Liver (tissue), 3 donors: Measurements from ENCODE around the gene KSR2.

Experiments used
- EGR1 ChIP-seq, 2 donors: IDR thresholded peaks; 2 replicates each; pipeline ENCODE4 v1.6.1; 2016 to 2018; ENCODE audit warnings: antibody characterized with exemption in 2 of 2, low read depth in 2 of 2
- JUND ChIP-seq, 2 donors: IDR thresholded peaks; 2 replicates each; pipeline ENCODE4 v1.6.1; 2016; ENCODE audit warnings: antibody characterized with exemption in 2 of 2
- TAF1 ChIP-seq: conservative IDR thresholded peaks from 2 replicates; pipeline ENCODE4 v1.6.1; 2016; ENCODE audit warnings: antibody characterized with exemption, mild to moderate bottlenecking
- TF ChIP-seq, protein P1 (sequence below): fragments of 150-350 bp; IDR thresholded peaks from 2 replicates; pipeline ENCODE4 v1.5.1; 2017; ENCODE audit warnings: improper control_type of control experiment, low read depth, low read length; ENCODE audit not compliant: missing input control
- TF ChIP-seq, protein P2 (sequence below): IDR thresholded peaks from 2 replicates; pipeline ENCODE4 v1.6.1; 2016; ENCODE audit warnings: antibody characterized with exemption, mild to moderate bottlenecking
- TF ChIP-seq, protein P3 (sequence below): IDR thresholded peaks from 2 replicates; pipeline ENCODE4 v1.6.1; 2016; ENCODE audit warnings: antibody characterized with exemption
- donor health status: healthy.
- donor health status: healthy.

DNA sequence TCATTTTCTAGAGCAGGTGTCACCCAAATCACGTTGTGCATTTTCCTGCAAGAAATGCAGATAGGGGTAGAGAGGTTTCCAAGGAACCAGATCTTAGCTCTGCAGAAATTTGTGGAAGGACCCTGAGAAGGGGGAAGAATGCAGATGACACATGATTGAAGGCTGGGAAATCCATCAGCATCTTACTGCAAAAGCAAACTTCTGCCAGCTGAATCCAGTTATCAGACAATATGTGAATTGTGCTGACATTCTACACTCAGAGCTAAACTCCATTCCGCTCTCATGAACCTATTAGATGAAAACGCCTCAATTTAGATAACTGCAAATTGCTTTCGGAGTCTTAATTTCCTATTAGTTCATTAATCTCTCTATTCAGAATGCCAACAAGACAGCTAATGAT is 396.0 kb downstream of the KSR2 start:
- TF ChIP-seq, protein P1, sequence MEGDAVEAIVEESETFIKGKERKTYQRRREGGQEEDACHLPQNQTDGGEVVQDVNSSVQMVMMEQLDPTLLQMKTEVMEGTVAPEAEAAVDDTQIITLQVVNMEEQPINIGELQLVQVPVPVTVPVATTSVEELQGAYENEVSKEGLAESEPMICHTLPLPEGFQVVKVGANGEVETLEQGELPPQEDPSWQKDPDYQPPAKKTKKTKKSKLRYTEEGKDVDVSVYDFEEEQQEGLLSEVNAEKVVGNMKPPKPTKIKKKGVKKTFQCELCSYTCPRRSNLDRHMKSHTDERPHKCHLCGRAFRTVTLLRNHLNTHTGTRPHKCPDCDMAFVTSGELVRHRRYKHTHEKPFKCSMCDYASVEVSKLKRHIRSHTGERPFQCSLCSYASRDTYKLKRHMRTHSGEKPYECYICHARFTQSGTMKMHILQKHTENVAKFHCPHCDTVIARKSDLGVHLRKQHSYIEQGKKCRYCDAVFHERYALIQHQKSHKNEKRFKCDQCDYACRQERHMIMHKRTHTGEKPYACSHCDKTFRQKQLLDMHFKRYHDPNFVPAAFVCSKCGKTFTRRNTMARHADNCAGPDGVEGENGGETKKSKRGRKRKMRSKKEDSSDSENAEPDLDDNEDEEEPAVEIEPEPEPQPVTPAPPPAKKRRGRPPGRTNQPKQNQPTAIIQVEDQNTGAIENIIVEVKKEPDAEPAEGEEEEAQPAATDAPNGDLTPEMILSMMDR = no peak
- TF ChIP-seq, protein P2, sequence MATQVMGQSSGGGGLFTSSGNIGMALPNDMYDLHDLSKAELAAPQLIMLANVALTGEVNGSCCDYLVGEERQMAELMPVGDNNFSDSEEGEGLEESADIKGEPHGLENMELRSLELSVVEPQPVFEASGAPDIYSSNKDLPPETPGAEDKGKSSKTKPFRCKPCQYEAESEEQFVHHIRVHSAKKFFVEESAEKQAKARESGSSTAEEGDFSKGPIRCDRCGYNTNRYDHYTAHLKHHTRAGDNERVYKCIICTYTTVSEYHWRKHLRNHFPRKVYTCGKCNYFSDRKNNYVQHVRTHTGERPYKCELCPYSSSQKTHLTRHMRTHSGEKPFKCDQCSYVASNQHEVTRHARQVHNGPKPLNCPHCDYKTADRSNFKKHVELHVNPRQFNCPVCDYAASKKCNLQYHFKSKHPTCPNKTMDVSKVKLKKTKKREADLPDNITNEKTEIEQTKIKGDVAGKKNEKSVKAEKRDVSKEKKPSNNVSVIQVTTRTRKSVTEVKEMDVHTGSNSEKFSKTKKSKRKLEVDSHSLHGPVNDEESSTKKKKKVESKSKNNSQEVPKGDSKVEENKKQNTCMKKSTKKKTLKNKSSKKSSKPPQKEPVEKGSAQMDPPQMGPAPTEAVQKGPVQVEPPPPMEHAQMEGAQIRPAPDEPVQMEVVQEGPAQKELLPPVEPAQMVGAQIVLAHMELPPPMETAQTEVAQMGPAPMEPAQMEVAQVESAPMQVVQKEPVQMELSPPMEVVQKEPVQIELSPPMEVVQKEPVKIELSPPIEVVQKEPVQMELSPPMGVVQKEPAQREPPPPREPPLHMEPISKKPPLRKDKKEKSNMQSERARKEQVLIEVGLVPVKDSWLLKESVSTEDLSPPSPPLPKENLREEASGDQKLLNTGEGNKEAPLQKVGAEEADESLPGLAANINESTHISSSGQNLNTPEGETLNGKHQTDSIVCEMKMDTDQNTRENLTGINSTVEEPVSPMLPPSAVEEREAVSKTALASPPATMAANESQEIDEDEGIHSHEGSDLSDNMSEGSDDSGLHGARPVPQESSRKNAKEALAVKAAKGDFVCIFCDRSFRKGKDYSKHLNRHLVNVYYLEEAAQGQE = no peak
- TF ChIP-seq JUND (IDR thresholded peaks at IDR 0.05) (no peak), EGR1 (IDR thresholded peaks at IDR 0.05; ENCODE audit: low read depth in 2 of 2) (no peak), TAF1 (no peak)
- TF ChIP-seq, protein P3, sequence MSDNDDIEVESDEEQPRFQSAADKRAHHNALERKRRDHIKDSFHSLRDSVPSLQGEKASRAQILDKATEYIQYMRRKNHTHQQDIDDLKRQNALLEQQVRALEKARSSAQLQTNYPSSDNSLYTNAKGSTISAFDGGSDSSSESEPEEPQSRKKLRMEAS = no peak
